Measurements from ENCODE around the gene TP63.

DNA sequence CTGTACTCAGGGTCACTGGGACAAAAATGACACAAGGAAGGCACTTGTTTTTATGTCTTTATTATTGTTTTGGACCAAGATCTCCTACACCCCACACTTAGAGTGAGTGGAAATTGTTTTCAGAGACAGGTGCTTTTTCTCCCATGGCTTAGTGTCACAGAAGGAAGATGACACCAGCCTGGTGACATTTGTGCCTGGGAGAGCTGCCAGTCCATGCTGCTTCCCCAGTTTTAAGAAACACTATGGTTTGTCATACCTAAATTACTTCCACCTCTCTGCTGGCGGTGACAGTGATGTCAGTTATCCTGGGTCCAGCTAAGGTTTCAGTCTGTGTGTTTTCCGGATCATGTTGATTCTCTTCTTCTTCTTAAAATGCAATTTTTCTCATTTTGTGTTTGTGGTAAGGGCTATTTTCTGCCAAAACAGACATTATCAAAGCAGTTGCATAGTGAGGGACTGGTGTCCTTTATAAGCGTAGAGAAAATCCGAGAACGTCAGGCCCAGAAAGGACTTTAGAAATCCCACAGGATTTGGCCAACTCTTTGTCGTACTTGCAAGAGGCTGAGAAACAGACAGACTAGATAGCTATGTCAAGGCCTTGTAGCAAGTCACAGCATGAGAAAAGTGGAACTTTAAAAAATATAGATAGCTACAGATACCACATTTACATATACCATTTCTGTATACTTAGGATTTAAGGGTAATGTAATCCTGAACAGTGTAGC lies 149.5 kb downstream of the TP63 start:
- TF ChIP-seq, protein P1, sequence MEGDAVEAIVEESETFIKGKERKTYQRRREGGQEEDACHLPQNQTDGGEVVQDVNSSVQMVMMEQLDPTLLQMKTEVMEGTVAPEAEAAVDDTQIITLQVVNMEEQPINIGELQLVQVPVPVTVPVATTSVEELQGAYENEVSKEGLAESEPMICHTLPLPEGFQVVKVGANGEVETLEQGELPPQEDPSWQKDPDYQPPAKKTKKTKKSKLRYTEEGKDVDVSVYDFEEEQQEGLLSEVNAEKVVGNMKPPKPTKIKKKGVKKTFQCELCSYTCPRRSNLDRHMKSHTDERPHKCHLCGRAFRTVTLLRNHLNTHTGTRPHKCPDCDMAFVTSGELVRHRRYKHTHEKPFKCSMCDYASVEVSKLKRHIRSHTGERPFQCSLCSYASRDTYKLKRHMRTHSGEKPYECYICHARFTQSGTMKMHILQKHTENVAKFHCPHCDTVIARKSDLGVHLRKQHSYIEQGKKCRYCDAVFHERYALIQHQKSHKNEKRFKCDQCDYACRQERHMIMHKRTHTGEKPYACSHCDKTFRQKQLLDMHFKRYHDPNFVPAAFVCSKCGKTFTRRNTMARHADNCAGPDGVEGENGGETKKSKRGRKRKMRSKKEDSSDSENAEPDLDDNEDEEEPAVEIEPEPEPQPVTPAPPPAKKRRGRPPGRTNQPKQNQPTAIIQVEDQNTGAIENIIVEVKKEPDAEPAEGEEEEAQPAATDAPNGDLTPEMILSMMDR (IDR thresholded peaks at IDR 0.05; ENCODE audit: low read length): no peak
- no peak for TF ChIP-seq EZH2 (IDR thresholded peaks at IDR 0.05; ENCODE audit: borderline replicate concordance, low read length)
